ENCODE results near the gene ALCAM.

GRCh38 chr3:105347625-105348302, 18.9 kb upstream of the ALCAM start:
- no peak for TF ChIP-seq GABPA (IDR thresholded peaks at IDR 0.05; ENCODE audit: low read depth)
- TF ChIP-seq CTCF (IDR thresholded peaks at IDR 0.05; ENCODE audit: insufficient read depth, low read length): no peak
